22Rv1 (cell line): ENCODE results near the gene SERPINB8.
A peak's percentile ranks its signal among the peaks of the same experiment; 100 is the strongest.

Experiments used
- CTCF ChIP-seq: fragments of 450-650 bp; IDR thresholded peaks from 2 replicates; pipeline ENCODE4 v1.5.1; 2017; ENCODE audit warnings: mild to moderate bottlenecking
- ZFX ChIP-seq: fragments of 450-650 bp; IDR thresholded peaks from 2 replicates; pipeline ENCODE4 v1.6.1; 2017; ENCODE audit warnings: antibody characterized with exemption, borderline replicate concordance

- peak; percentile 94 for TF ChIP-seq CTCF
- TF ChIP-seq ZFX = no peak
Observed at GRCh38 chr18:63936156-63936931, 33.5 kb upstream of the SERPINB8 start.
